HL-60 (cell line): ENCODE data around the gene PXDN.
"Not testable (repeated sequence)": the region's sequence is repeated elsewhere in the genome, so short reads cannot be mapped to it uniquely, and the experiment has no call there.

Experiments
- DNase-seq, 2 experiments: peaks; one replicate each; pipeline ENCODE4 v3.0.0-alpha.2; 2010 to 2020; ENCODE audit warnings: low read depth in 1 of 2, low spot score in 1 of 2
- H3K27ac ChIP-seq: fragments of 250-450 bp; sonication (Bioruptor Pico); replicated peaks from 2 replicates; pipeline ENCODE4 v1.5.1; 2020; ENCODE audit warnings: mild to moderate bottlenecking, moderate library complexity
- H3K27me3 ChIP-seq: fragments of 250-450 bp; sonication (Bioruptor Pico); 2 replicates; pipeline ENCODE4 v1.5.1; 2021; ENCODE audit warnings: mild to moderate bottlenecking, moderate library complexity; ENCODE audit not compliant: insufficient read depth, poor library complexity, severe bottlenecking
- H3K4me3 ChIP-seq: replicated peaks from 2 replicates; pipeline ENCODE4 v1.5.1; 2011; ENCODE audit warnings: mild to moderate bottlenecking, control low read depth, low read length; ENCODE audit not compliant: insufficient read depth
- CTCF ChIP-seq: IDR thresholded peaks from one replicate; pipeline ENCODE4 v1.5.1; 2011; ENCODE audit warnings: low read length, control low read depth, inconsistent platforms; ENCODE audit not compliant: insufficient read depth
- GABPA ChIP-seq: IDR thresholded peaks from 2 replicates; pipeline ENCODE4 v1.6.1; 2012; ENCODE audit warnings: low read depth
- POLR2AphosphoS5 ChIP-seq: IDR thresholded peaks from 2 replicates; pipeline ENCODE4 v1.6.1; 2012; ENCODE audit warnings: low read depth
- REST ChIP-seq: IDR thresholded peaks from 2 replicates; pipeline ENCODE4 v1.6.1; 2012; ENCODE audit warnings: low read depth; ENCODE audit not compliant: insufficient replicate concordance
- SPI1 ChIP-seq: IDR thresholded peaks from 2 replicates; pipeline ENCODE4 v1.6.1; 2012; ENCODE audit warnings: low read depth, mild to moderate bottlenecking, borderline replicate concordance

Gene PXDN

GRCh38 chr2:1758171-1758570, 13.9 kb upstream of the PXDN start:
- no peak overlapping the region for H3K27ac ChIP-seq
- H3K4me3 ChIP-seq: no peak overlapping the region
- no peaks in the 10 kb centered on the region for H3K27me3 ChIP-seq
- DNase-seq: no peak
- no peak for TF ChIP-seq CTCF
- TF ChIP-seq POLR2AphosphoS5: no peak
- no peak for TF ChIP-seq GABPA
- no peak for TF ChIP-seq REST
- TF ChIP-seq SPI1: no peak

- no peaks in the 10 kb centered on the region for H3K27me3 ChIP-seq
- no peak overlapping the region for H3K4me3 ChIP-seq
- H3K27ac ChIP-seq: no peak overlapping the region
- no peak for DNase-seq
- no peak for TF ChIP-seq POLR2AphosphoS5
These were observed 13.3 kb upstream of the PXDN start for GRCh38 chr2:1757567-1757966.

- H3K27ac ChIP-seq, H3K27me3 ChIP-seq, DNase-seq, H3K4me3 ChIP-seq: not testable (repeated sequence)
These were observed 12.8 kb upstream of the PXDN start for GRCh38 chr2:1757146-1757545.

- Histone ChIP-seq H3K27ac (no peak overlapping the region), H3K27me3 (no peaks in the 10 kb centered on the region), H3K4me3 (no peak overlapping the region)
- TF ChIP-seq SPI1 (no peak), REST (no peak), POLR2AphosphoS5 (no peak), GABPA (no peak), CTCF (no peak)
- no peak for DNase-seq
These were observed 12.1 kb upstream of the PXDN start for GRCh38 chr2:1756456-1756855.

GRCh38 chr2:1755436-1756191, 11.3 kb upstream of the PXDN start:
- Histone ChIP-seq H3K4me3 (no peak overlapping the region), H3K27ac (no peak overlapping the region), H3K27me3 (no peaks in the 10 kb centered on the region)
- no peak for TF ChIP-seq SPI1
- TF ChIP-seq POLR2AphosphoS5: no peak
- no peak for TF ChIP-seq GABPA
- no peak for TF ChIP-seq REST
- TF ChIP-seq CTCF: no peak
- DNase-seq: no peak
